Measurements from ENCODE around the gene CDKAL1.

- TF ChIP-seq POLR2A (IDR thresholded peaks at IDR 0.05) (no peak), CTCF (IDR thresholded peaks at IDR 0.05) (no peak), EP300 (IDR thresholded peaks at IDR 0.05) (no peak)
Measured at GRCh38 chr6:20631549-20631924, 97.3 kb downstream of the CDKAL1 start.
